ENCODE measurements around the gene ARMC2.
"Not testable (repeated sequence)": the region's sequence is repeated elsewhere in the genome, so short reads cannot be mapped to it uniquely, and the experiment has no call there.

Gene ARMC2

DNA sequence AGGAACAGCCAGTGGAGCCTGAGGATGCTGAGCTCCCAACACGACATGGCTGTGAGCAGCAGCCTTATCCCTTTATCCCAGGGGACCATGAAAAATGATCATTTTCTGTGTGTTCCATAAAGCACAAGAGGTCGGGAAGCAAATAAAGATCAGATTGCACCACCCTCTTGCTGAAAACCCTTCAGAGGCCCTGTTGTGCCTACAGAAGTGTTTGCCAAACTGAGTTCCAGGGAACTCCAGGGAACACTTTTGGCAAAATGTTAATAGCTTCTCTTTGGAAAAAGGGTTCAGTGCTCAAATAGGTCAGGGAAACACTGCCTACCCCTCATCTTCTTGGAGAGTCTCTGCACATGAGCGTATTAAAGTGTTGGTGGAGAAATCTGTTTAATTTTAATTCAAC lies 24.4 kb downstream of the ARMC2 start:
- DNase-seq, result no peak

DNA sequence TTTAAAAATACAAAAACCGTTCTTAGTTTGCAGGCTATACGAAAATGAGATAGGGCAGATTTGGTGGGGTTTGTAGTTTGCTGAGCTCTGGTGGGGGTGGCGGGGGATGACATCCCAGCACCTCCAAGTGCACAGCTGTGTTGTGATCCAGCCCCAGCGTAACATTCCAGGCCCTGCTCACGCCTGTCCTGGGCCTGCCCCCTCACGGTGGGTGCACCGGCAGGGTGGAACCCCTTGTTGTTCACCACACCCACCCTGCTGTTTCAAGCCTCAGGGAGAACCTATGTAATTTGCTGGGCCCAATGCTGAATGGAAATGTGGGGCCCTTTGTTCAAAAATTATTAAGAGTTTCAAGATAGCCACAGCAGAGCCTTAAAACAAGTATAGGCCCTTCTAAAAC lies 25.0 kb downstream of the ARMC2 start:
- no peak for DNase-seq

DNA sequence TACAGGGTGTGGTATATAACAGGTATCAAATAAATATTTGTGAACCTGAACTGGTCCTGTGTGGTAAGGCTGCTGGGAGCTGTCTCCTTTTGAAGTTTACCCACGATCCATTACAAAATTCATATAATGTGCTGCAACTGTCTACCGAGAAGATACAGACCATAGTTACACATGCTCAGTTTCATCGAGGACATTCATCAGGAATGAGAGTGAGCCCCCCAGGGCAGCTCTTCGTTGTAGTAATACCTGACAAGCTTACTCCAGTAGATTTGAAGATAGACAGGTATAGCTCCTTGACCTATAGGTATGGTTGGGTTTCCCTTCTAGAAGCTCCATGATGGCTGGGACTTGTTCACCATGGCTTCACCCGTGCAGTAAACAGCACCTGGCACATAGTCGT lies 25.7 kb downstream of the ARMC2 start:
- DNase-seq, result no peak

GRCh38 chr6:108874470-108875160 lies 26.4 kb downstream of the ARMC2 start:
- no peak for DNase-seq

GRCh38 chr6:108875161-108875555 lies 26.9 kb downstream of the ARMC2 start:
- DNase-seq, result no peak

DNA sequence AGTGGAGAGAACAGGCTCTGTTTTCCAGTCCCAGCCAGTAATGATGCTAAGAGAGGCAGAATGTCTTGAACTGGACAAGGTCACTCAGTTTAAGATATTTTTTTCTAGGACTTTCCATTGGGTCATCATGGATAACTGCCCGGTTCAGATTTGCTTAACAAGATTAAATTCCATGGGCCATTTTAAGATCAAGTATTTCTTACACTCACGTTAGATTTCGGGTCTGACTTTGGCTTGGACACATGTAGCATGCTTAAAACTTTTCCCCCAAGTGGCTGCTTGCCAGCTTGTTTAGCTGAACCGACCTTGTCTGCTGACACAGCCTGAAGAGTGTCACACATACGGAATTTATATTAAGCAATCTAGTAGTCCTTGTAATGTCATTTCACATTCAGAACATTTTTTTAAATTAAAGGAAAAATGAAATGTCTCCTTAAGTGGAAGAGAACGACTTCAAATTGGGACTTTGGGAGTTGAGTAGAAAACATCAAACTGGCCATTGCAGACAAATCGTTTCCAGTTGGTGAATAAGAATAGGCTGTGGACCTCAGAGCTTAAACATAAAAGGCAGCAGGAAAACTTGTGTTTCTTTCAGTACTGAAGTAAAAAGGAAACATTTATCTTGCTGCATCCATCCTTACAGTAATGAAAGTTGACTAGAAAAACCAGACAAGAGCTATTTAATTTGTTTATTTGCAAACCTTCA lies 29.0 kb downstream of the ARMC2 start:
- no peak for DNase-seq

GRCh38 chr6:108878942-108879341 lies 30.7 kb downstream of the ARMC2 start:
- DNase-seq, result no peak

GRCh38 chr6:108883172-108883571 lies 35.0 kb downstream of the ARMC2 start:
- DNase-seq, result no peak

- DNase-seq, result no peak
Observed at GRCh38 chr6:108884211-108885059, 36.2 kb downstream of the ARMC2 start.

DNA sequence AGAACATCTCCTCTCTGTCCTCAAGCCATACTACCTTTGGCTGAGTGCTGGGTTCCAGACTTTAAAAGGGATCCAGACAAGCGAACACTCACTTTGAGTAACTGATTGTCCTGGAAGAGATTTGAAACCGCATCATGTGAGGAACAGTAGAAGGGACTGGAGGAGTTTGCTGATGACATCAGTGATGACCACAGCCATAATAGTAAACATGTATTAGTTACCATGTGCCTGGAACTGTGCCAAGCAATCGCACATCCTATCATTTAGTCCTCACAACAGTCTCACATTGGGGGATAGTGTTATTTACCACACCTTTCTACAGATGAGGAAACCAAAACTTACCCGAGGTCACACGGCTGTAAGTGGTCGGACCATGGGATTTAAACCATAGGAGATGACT lies 39.8 kb downstream of the ARMC2 start:
- DNase-seq, result no peak

DNA sequence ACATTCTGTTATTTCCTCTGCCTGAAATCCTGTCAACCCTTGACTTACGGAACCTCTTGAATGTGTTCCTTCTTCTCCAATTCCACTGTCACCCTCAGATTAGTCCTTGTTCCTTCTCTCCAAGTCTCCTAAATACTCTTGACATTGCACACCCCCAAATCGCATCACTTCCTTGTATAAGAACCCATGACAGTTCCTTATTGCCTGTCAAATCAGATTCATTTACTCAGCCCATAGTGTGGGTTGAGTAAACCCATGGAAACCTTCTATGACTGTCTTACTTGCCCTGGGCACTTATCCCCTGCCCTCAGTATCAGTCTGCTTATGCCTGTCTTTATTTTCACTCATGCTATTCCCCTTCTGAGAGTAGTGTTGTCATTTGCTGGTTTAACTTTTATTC lies 40.5 kb downstream of the ARMC2 start:
- DNase-seq, result no peak

- not testable (repeated sequence) for DNase-seq
Observed at GRCh38 chr6:108890898-108891297, 42.7 kb downstream of the ARMC2 start.

DNA sequence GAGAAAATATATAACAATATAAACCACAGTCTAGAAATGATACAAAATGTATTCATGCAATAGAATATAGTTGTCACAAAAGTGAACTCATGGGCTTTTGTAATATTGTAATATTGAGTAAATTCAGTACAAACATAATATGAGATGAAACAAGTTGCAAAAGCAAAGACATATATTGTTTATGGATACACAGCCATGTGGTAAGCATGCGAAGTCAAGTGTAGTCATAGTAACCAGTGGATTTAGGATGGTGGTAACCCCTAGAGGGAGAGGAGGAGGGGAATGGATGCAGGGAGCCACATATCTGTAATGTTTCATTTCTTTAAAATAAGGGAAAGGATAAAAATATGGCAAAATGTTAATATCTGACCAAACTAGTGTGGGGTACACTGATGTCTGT lies 47.3 kb downstream of the ARMC2 start:
- DNase-seq, result no peak

DNA sequence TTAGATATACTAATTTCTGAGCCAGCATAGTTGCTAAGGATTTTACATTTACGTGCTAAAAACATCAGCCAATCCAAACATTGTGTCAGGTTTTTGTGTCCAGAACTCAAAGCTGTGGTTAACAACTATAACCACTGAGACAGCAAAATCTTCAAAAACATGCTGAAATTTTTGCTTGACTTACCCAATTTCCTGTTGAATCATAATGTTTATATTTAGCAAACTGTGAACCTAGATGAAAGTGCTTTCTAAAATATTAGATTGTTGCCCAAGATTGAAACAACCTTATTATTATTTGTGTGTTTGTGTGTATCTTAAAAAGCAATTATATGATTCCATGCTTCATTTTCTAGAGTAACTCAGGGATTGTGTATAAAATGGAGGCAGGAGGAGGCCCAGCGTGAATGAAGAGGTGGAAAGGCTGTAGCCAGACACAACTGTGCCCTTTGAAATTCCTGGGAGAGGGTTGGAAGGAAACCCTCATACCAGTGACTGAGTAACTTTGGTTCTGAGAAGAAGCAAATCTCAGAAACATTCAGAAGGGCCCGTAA lies 48.0 kb downstream of the ARMC2 start:
- no peak for DNase-seq

- DNase-seq, result peak; percentile 97
Observed at GRCh38 chr6:108897371-108897770, 49.1 kb downstream of the ARMC2 start.

DNA sequence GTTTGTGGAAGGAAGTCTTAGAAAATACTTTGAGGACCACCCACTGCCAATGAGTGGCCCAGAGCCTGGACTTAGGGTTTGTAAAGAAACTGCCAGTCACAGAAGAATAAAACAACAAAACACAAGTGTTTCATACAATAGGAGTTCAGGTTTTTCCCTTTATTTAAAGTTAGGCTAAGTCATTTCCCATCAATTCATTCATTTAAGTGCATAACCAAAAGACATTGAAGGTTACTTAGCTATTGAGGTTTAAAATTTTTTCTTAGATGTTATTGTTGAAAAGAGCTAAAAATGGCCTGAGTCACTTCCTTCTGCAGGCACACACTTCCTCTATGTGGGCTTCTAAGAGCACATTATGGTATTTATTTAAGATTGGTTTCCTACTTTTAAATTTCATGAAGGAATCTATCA lies 54.2 kb downstream of the ARMC2 start:
- no peak for DNase-seq

- no peak for DNase-seq
Observed at GRCh38 chr6:108903796-108904195, 55.6 kb downstream of the ARMC2 start.

DNA sequence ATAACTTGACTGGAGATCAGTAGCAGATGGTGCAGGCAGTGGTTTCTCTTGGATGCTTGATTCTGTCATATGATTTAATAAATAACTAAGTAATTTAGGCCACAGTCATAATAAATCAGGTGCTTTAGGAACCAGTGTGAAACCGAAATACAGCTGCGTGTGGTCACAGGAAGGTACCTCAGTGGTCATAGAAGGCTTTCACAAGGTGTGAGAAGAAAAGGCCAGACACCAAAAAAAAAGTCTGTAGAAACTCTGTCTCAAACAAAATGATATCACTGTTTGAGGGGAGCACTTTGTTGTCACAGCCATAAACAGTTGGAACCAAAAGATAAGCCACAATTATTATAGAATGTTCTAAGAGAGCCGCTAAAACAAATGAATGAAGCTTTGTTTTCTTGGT lies 56.5 kb downstream of the ARMC2 start:
- no peak for DNase-seq

- no peak for DNase-seq
Observed at GRCh38 chr6:108914235-108915022, 66.2 kb downstream of the ARMC2 start.

DNA sequence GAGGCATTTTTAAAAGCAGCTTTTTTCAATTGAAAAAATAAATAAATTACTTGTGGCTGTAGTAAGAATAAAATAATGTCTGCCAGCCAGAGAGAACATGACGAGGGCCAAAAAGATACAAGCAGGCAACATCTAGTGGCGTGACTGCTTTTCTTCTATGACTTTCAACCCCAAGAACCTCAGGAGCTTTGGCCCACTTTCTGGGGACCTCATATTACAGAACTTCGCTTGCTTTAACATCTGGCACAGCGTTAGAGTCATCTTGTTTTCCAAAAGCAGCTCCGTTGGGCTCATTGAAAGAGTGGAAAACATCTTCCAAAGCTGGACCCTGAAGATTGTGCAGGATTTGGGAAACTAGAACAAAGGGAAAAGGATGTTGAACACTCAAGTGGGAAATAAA lies 67.0 kb downstream of the ARMC2 start:
- no peak for DNase-seq

- no peak for DNase-seq
Observed at GRCh38 chr6:108916026-108916686, 67.9 kb downstream of the ARMC2 start.

- DNase-seq, result no peak
Observed at GRCh38 chr6:108920751-108921150, 72.5 kb downstream of the ARMC2 start.

All from NCI-H748 treated with DMSO at 0.1 percent for 48 hours (cell line).